Measurements from ENCODE around the gene ARAF. TPM values are rescaled to one million over a fixed set of nuclear protein-coding genes. Genes with fewer than 3 reads are reported as not detected.

Gene ARAF
- total and polyA plus RNA-seq, 2 donors (not counting 1 experiment from before 2014, with no cell fraction given) = 14.4 to 40.9 TPM

DNA sequence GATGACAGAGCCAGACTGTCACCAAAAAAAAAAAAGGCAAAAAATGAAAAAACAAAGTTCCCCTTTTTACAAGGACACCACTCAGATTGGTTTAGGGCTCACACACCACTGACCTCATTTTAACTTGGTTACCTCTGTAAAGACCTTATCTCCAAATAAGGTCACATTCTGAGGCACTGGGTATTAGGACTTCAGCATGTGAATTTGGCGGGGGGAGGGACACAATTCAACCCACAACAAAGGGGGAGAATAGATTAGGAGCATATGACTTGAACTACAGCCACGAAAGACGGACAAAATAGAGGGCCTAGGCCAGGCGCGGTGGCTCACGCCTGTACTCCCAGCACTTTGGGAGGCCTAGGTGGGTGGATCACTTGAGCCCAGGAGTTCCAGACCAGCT, 31.0 kb upstream of the ARAF start:
- H3K4me2 ChIP-seq (ENCODE audit: extremely low read depth, insufficient read depth, low read length) = no peak overlapping the region
- no peaks in the 10 kb centered on the region for H3K27me3 ChIP-seq (ENCODE audit: control insufficient read depth, insufficient read depth, low read length)
- H3K9me3 ChIP-seq (ENCODE audit: control insufficient read depth, insufficient read depth, low read depth, low read length) = no peaks in the 10 kb centered on the region
- no peak overlapping the region for H3K27ac ChIP-seq (ENCODE audit: insufficient read depth, low read length)
- no peak for DNase-seq (ENCODE audit: low read depth in 2 of 2)
- H4K20me1 ChIP-seq (ENCODE audit: control insufficient read depth, extremely low read depth, insufficient read depth, low read length) = no peaks in the 10 kb centered on the region
- no peak overlapping the region for H3K9ac ChIP-seq (ENCODE audit: insufficient read depth, low read length)
- H3K4me1 ChIP-seq (ENCODE audit: control insufficient read depth, extremely low read depth, insufficient read depth, low read length) = no peaks in the 10 kb centered on the region
- no peaks in the 10 kb centered on the region for H3K79me2 ChIP-seq (ENCODE audit: control insufficient read depth, insufficient read depth, low read length)
- no peaks in the 10 kb centered on the region for H3K36me3 ChIP-seq (ENCODE audit: control insufficient read depth, insufficient read depth, low read length)
- no peak overlapping the region for H2AFZ ChIP-seq (ENCODE audit: low read length)
- H3K4me3 ChIP-seq (replicated peaks in 1 of 4; ENCODE audit: control extremely low read depth in 1 of 4, insufficient read depth in 1 of 4, low read depth in 3 of 4, low read length in 4 of 4) = no peak overlapping the region
- TF ChIP-seq, protein P1, sequence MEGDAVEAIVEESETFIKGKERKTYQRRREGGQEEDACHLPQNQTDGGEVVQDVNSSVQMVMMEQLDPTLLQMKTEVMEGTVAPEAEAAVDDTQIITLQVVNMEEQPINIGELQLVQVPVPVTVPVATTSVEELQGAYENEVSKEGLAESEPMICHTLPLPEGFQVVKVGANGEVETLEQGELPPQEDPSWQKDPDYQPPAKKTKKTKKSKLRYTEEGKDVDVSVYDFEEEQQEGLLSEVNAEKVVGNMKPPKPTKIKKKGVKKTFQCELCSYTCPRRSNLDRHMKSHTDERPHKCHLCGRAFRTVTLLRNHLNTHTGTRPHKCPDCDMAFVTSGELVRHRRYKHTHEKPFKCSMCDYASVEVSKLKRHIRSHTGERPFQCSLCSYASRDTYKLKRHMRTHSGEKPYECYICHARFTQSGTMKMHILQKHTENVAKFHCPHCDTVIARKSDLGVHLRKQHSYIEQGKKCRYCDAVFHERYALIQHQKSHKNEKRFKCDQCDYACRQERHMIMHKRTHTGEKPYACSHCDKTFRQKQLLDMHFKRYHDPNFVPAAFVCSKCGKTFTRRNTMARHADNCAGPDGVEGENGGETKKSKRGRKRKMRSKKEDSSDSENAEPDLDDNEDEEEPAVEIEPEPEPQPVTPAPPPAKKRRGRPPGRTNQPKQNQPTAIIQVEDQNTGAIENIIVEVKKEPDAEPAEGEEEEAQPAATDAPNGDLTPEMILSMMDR (conservative IDR thresholded peaks at IDR 0.05 in 1 of 2, IDR thresholded peaks at IDR 0.05 in 1 of 2; ENCODE audit: low read depth in 1 of 2, low read length in 2 of 2) = no peak
- TF ChIP-seq EZH2 (IDR thresholded peaks at IDR 0.05; ENCODE audit: low read length, missing control alignments) = no peak

DNA sequence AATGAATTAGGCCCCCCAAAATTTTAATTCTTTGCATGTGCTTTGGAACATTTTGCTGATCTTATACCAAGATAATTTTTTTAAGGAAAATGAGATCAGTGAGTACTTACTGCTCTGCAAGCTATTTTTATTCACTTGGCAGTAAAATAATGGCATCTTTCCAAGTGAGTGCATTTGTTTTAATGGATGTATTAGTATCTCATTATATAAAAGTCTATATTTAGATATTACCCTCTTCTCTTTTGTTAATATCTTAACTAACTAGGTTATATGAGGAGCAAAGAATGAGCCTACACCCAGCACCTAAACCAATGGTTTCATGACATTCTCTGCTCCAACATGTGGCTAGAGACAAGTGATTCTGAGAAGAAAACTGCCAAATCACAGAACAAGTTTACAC, 21.1 kb upstream of the ARAF start:
- H3K79me2 ChIP-seq (ENCODE audit: control insufficient read depth, insufficient read depth, low read length) = no peaks in the 10 kb centered on the region
- H3K4me3 ChIP-seq (replicated peaks in 1 of 4; ENCODE audit: control extremely low read depth in 1 of 4, insufficient read depth in 1 of 4, low read depth in 3 of 4, low read length in 4 of 4) = no peak overlapping the region
- no peaks in the 10 kb centered on the region for H3K36me3 ChIP-seq (ENCODE audit: control insufficient read depth, insufficient read depth, low read length)
- TF ChIP-seq EZH2 (IDR thresholded peaks at IDR 0.05; ENCODE audit: low read length, missing control alignments) = no peak
- H3K4me2 ChIP-seq (ENCODE audit: extremely low read depth, insufficient read depth, low read length) = no peak overlapping the region
- H3K9me3 ChIP-seq (ENCODE audit: control insufficient read depth, insufficient read depth, low read depth, low read length) = no peaks in the 10 kb centered on the region
- peaks cover 2% of the 10 kb centered on the region for H3K4me1 ChIP-seq (ENCODE audit: control insufficient read depth, extremely low read depth, insufficient read depth, low read length)
- H3K9ac ChIP-seq (ENCODE audit: insufficient read depth, low read length) = no peak overlapping the region
- no peak overlapping the region for H2AFZ ChIP-seq (ENCODE audit: low read length)
- no peaks in the 10 kb centered on the region for H3K27me3 ChIP-seq (ENCODE audit: control insufficient read depth, insufficient read depth, low read length)
- no peak overlapping the region for H3K27ac ChIP-seq (ENCODE audit: insufficient read depth, low read length)
- H4K20me1 ChIP-seq (ENCODE audit: control insufficient read depth, extremely low read depth, insufficient read depth, low read length) = no peaks in the 10 kb centered on the region
- peak; percentile 40 to 52 for DNase-seq (ENCODE audit: low read depth in 2 of 2)

DNA sequence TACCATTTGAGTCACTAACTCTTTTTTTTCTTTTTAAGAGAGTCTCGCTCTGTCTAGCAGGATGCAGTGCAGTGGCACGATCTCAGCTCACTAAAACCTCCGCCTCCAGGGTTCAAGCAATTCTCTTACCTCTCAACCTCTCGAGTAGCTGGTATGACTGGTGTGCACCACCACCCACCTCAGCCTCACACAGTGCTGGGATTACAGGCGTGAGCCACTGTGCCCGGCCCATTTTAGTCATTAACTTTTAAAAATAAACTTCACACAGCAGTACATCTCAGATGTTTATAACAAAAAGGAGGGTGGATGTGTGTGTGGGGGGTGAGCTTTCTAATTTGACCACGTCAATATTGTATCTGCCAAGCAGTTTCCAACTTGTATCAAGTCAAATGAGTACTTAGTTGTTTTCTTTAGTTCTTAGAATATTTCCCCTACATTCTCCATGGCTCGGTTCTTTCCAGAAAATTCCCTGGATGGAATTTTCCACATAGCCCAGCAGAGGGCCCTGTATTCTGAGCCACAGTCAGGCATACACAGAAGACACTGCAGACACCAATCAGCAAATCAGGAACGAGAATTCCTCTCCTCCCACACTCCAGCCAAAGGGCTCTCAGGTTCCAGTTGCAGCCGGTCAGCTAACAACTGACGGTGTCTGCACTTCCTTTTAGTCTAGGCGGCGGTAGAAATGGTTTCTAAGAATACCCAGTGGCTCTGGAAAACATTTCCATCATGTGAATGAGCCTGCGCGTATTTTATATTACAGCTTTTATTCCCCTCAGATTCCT, 20.1 kb upstream of the ARAF start:
- Histone ChIP-seq H3K79me2 (ENCODE audit: control insufficient read depth, insufficient read depth, low read length) (no peaks in the 10 kb centered on the region), H3K36me3 (ENCODE audit: control insufficient read depth, insufficient read depth, low read length) (no peaks in the 10 kb centered on the region), H3K4me1 (ENCODE audit: control insufficient read depth, extremely low read depth, insufficient read depth, low read length) (peaks cover 2% of the 10 kb centered on the region), H3K4me2 (ENCODE audit: extremely low read depth, insufficient read depth, low read length) (peak overlapping the region; percentile 13), H3K27me3 (ENCODE audit: control insufficient read depth, insufficient read depth, low read length) (no peaks in the 10 kb centered on the region), H2AFZ (ENCODE audit: low read length) (peak overlapping the region; percentile 52), H3K9ac (ENCODE audit: insufficient read depth, low read length) (no peak overlapping the region), H4K20me1 (ENCODE audit: control insufficient read depth, extremely low read depth, insufficient read depth, low read length) (no peaks in the 10 kb centered on the region), H3K4me3 (replicated peaks in 1 of 4; ENCODE audit: control extremely low read depth in 1 of 4, insufficient read depth in 1 of 4, low read depth in 3 of 4, low read length in 4 of 4) (no peak overlapping the region), H3K27ac (ENCODE audit: insufficient read depth, low read length) (no peak overlapping the region), H3K9me3 (ENCODE audit: control insufficient read depth, insufficient read depth, low read depth, low read length) (no peaks in the 10 kb centered on the region)
- TF ChIP-seq, protein P1 (conservative IDR thresholded peaks at IDR 0.05 in 1 of 2, IDR thresholded peaks at IDR 0.05 in 1 of 2; ENCODE audit: low read depth in 1 of 2, low read length in 2 of 2) = peak; percentile 53 to 56
- no peak for TF ChIP-seq EZH2 (IDR thresholded peaks at IDR 0.05; ENCODE audit: low read length, missing control alignments)
- peak; percentile 90 to 93 for DNase-seq (ENCODE audit: low read depth in 2 of 2)

All from fibroblast of lung (primary cell).